ENCODE measurements around the gene COPS3.

The COPS3 gene

GRCh38 chr17:17216776-17217175 lies 64.3 kb downstream of the COPS3 start:
- no peaks in the 10 kb centered on the region for H3K27me3 ChIP-seq (ENCODE audit: control insufficient read depth in 1 of 2, insufficient read depth in 1 of 2, low read length in 2 of 2)
- no peak overlapping the region for H2BK12ac ChIP-seq (ENCODE audit: low read length in 2 of 2)
- no peak overlapping the region for H3K4me2 ChIP-seq (ENCODE audit: low read length, poor library complexity, severe bottlenecking)
- no peak overlapping the region for H2BK5ac ChIP-seq (ENCODE audit: low read depth, low read length, poor library complexity, severe bottlenecking)
- no peak overlapping the region for H2BK15ac ChIP-seq (ENCODE audit: low read depth, poor library complexity, severe bottlenecking)
- no peak overlapping the region for H2AFZ ChIP-seq (ENCODE audit: low read depth, low read length)
- H2BK120ac ChIP-seq (ENCODE audit: low read depth, low read length) = no peak overlapping the region
- H3K23ac ChIP-seq (ENCODE audit: low read length in 2 of 2) = no peak overlapping the region
- no peak overlapping the region for H3K4ac ChIP-seq (ENCODE audit: low read depth in 1 of 2, low read length in 2 of 2)
- no peak overlapping the region for H3K18ac ChIP-seq (ENCODE audit: low read depth in 1 of 2, low read length in 2 of 2)
- 95% methylated on average over 16 of the region's 16 CpGs for WGBS
- H3K14ac ChIP-seq (ENCODE audit: low read length in 2 of 2) = no peak overlapping the region
- peaks cover 50% of the 10 kb centered on the region for H3K79me1 ChIP-seq (replicated peaks; ENCODE audit: low read length, poor library complexity, severe bottlenecking)
- H4K8ac ChIP-seq (ENCODE audit: low read length) = no peak overlapping the region
- H3K4me3 ChIP-seq (ENCODE audit: insufficient read depth in 1 of 2, low read depth in 1 of 2, low read length in 2 of 2) = no peak overlapping the region
- H2AK5ac ChIP-seq (ENCODE audit: low read length, severe bottlenecking) = no peak overlapping the region
- H3K27ac ChIP-seq (ENCODE audit: low read length, poor library complexity, severe bottlenecking) = no peak overlapping the region
- H3K36me3 ChIP-seq (ENCODE audit: control insufficient read depth in 1 of 2, insufficient read depth in 2 of 2, low read depth in 1 of 2, low read length in 2 of 2) = peaks cover 84 to 93% of the 10 kb centered on the region in 2 experiments
- H3K9ac ChIP-seq (ENCODE audit: low read length) = no peak overlapping the region
- peaks cover 2% of the 10 kb centered on the region for H3K4me1 ChIP-seq (ENCODE audit: control insufficient read depth, insufficient read depth, low read depth, low read length)
- H3K9me3 ChIP-seq (ENCODE audit: control insufficient read depth, low read length) = no peaks in the 10 kb centered on the region
- no peak overlapping the region for H4K91ac ChIP-seq (ENCODE audit: low read length)
- no peak for DNase-seq

GRCh38 chr17:17216236-17216635 lies 64.8 kb downstream of the COPS3 start:
- Histone ChIP-seq H4K91ac (ENCODE audit: low read length) (no peak overlapping the region), H2BK12ac (ENCODE audit: low read length in 2 of 2) (peak overlapping the region in 1 of 2 experiments; percentile 55), H2BK120ac (ENCODE audit: low read depth, low read length) (no peak overlapping the region), H3K4me2 (ENCODE audit: low read length, poor library complexity, severe bottlenecking) (no peak overlapping the region), H3K23ac (ENCODE audit: low read length in 2 of 2) (peak overlapping the region in 1 of 2 experiments; percentile 9), H3K4me3 (ENCODE audit: insufficient read depth in 1 of 2, low read depth in 1 of 2, low read length in 2 of 2) (no peak overlapping the region), H3K4ac (ENCODE audit: low read depth in 1 of 2, low read length in 2 of 2) (no peak overlapping the region), H4K8ac (ENCODE audit: low read length) (no peak overlapping the region), H2AK5ac (ENCODE audit: low read length, severe bottlenecking) (no peak overlapping the region), H3K4me1 (ENCODE audit: control insufficient read depth, insufficient read depth, low read depth, low read length) (peaks cover 2% of the 10 kb centered on the region), H3K27ac (ENCODE audit: low read length, poor library complexity, severe bottlenecking) (no peak overlapping the region), H3K79me1 (replicated peaks; ENCODE audit: low read length, poor library complexity, severe bottlenecking) (peaks cover 49% of the 10 kb centered on the region), H2BK15ac (ENCODE audit: low read depth, poor library complexity, severe bottlenecking) (no peak overlapping the region), H3K36me3 (ENCODE audit: control insufficient read depth in 1 of 2, insufficient read depth in 2 of 2, low read depth in 1 of 2, low read length in 2 of 2) (peaks cover 82 to 92% of the 10 kb centered on the region in 2 experiments), H3K9ac (ENCODE audit: low read length) (no peak overlapping the region), H2AFZ (ENCODE audit: low read depth, low read length) (no peak overlapping the region), H3K14ac (ENCODE audit: low read length in 2 of 2) (no peak overlapping the region), H3K18ac (ENCODE audit: low read depth in 1 of 2, low read length in 2 of 2) (no peak overlapping the region), H3K9me3 (ENCODE audit: control insufficient read depth, low read length) (no peaks in the 10 kb centered on the region), H3K27me3 (ENCODE audit: control insufficient read depth in 1 of 2, insufficient read depth in 1 of 2, low read length in 2 of 2) (no peaks in the 10 kb centered on the region), H2BK5ac (ENCODE audit: low read depth, low read length, poor library complexity, severe bottlenecking) (no peak overlapping the region)
- 97% methylated on average over 13 of the region's 17 CpGs for WGBS
- no peak for DNase-seq

- no peak for DNase-seq
- Histone ChIP-seq H3K27me3 (ENCODE audit: control insufficient read depth in 1 of 2, insufficient read depth in 1 of 2, low read length in 2 of 2) (no peaks in the 10 kb centered on the region), H3K4me2 (ENCODE audit: low read length, poor library complexity, severe bottlenecking) (no peak overlapping the region), H3K4me1 (ENCODE audit: control insufficient read depth, insufficient read depth, low read depth, low read length) (peaks cover 4% of the 10 kb centered on the region), H4K8ac (ENCODE audit: low read length) (no peak overlapping the region), H4K91ac (ENCODE audit: low read length) (no peak overlapping the region), H3K9ac (ENCODE audit: low read length) (no peak overlapping the region), H3K79me1 (replicated peaks; ENCODE audit: low read length, poor library complexity, severe bottlenecking) (peaks cover 44% of the 10 kb centered on the region), H3K9me3 (ENCODE audit: control insufficient read depth, low read length) (no peaks in the 10 kb centered on the region), H3K27ac (ENCODE audit: low read length, poor library complexity, severe bottlenecking) (no peak overlapping the region), H2BK12ac (ENCODE audit: low read length in 2 of 2) (no peak overlapping the region), H3K23ac (ENCODE audit: low read length in 2 of 2) (no peak overlapping the region), H3K18ac (ENCODE audit: low read depth in 1 of 2, low read length in 2 of 2) (no peak overlapping the region), H2BK120ac (ENCODE audit: low read depth, low read length) (no peak overlapping the region), H2BK5ac (ENCODE audit: low read depth, low read length, poor library complexity, severe bottlenecking) (no peak overlapping the region), H2AFZ (ENCODE audit: low read depth, low read length) (no peak overlapping the region), H2BK15ac (ENCODE audit: low read depth, poor library complexity, severe bottlenecking) (no peak overlapping the region), H2AK5ac (ENCODE audit: low read length, severe bottlenecking) (no peak overlapping the region), H3K36me3 (ENCODE audit: control insufficient read depth in 1 of 2, insufficient read depth in 2 of 2, low read depth in 1 of 2, low read length in 2 of 2) (peaks cover 82 to 91% of the 10 kb centered on the region in 2 experiments), H3K14ac (ENCODE audit: low read length in 2 of 2) (no peak overlapping the region), H3K4me3 (ENCODE audit: insufficient read depth in 1 of 2, low read depth in 1 of 2, low read length in 2 of 2) (no peak overlapping the region), H3K4ac (ENCODE audit: low read depth in 1 of 2, low read length in 2 of 2) (no peak overlapping the region)
- WGBS = 97% methylated on average over 8 of the region's 8 CpGs
These were observed 65.5 kb downstream of the COPS3 start for GRCh38 chr17:17215575-17215974.

GRCh38 chr17:17214646-17215436 lies 66.2 kb downstream of the COPS3 start:
- Histone ChIP-seq H3K18ac (ENCODE audit: low read depth in 1 of 2, low read length in 2 of 2) (no peak overlapping the region), H3K36me3 (ENCODE audit: control insufficient read depth in 1 of 2, insufficient read depth in 2 of 2, low read depth in 1 of 2, low read length in 2 of 2) (peaks cover 79 to 85% of the 10 kb centered on the region in 2 experiments), H4K8ac (ENCODE audit: low read length) (no peak overlapping the region), H3K4me2 (ENCODE audit: low read length, poor library complexity, severe bottlenecking) (no peak overlapping the region), H3K79me1 (replicated peaks; ENCODE audit: low read length, poor library complexity, severe bottlenecking) (peaks cover 39% of the 10 kb centered on the region), H3K14ac (ENCODE audit: low read length in 2 of 2) (no peak overlapping the region), H3K23ac (ENCODE audit: low read length in 2 of 2) (no peak overlapping the region), H4K91ac (ENCODE audit: low read length) (no peak overlapping the region), H3K27ac (ENCODE audit: low read length, poor library complexity, severe bottlenecking) (no peak overlapping the region), H2BK15ac (ENCODE audit: low read depth, poor library complexity, severe bottlenecking) (no peak overlapping the region), H3K4me1 (ENCODE audit: control insufficient read depth, insufficient read depth, low read depth, low read length) (peaks cover 3% of the 10 kb centered on the region), H2AK5ac (ENCODE audit: low read length, severe bottlenecking) (no peak overlapping the region), H2AFZ (ENCODE audit: low read depth, low read length) (no peak overlapping the region), H2BK120ac (ENCODE audit: low read depth, low read length) (no peak overlapping the region), H3K4ac (ENCODE audit: low read depth in 1 of 2, low read length in 2 of 2) (no peak overlapping the region), H3K9me3 (ENCODE audit: control insufficient read depth, low read length) (no peaks in the 10 kb centered on the region), H2BK12ac (ENCODE audit: low read length in 2 of 2) (no peak overlapping the region), H3K27me3 (ENCODE audit: control insufficient read depth in 1 of 2, insufficient read depth in 1 of 2, low read length in 2 of 2) (no peaks in the 10 kb centered on the region), H2BK5ac (ENCODE audit: low read depth, low read length, poor library complexity, severe bottlenecking) (no peak overlapping the region), H3K9ac (ENCODE audit: low read length) (no peak overlapping the region), H3K4me3 (ENCODE audit: insufficient read depth in 1 of 2, low read depth in 1 of 2, low read length in 2 of 2) (no peak overlapping the region)
- DNase-seq = no peak
- WGBS = 96% methylated on average over 26 of the region's 27 CpGs

All from mesenchymal stem cell (in vitro differentiated cells and primary cell).